Erythroblast (primary cell): ENCODE results near the gene TAOK1.
"Not testable (repeated sequence)": the region's sequence is repeated elsewhere in the genome, so short reads cannot be mapped to it uniquely, and the experiment has no call there.

ENCODE experiments used
- GATA1 ChIP-seq: IDR thresholded peaks from 2 replicates; pipeline ENCODE4 v1.6.1; 2011; ENCODE audit warnings: low read depth, mild to moderate bottlenecking, control low read depth, low read length, moderate library complexity
- POLR2A ChIP-seq: IDR thresholded peaks from 2 replicates; pipeline ENCODE4 v1.6.1; 2011; ENCODE audit warnings: mild to moderate bottlenecking, low read length

- not testable (repeated sequence) for TF ChIP-seq POLR2A, GATA1
These were observed 83.3 kb downstream of the TAOK1 start for GRCh38 chr17:29473437-29473836.
